Endometrial microvascular endothelial cells (primary cell): ENCODE measurements around the gene BCAP29. TPM values are rescaled to one million over a fixed set of nuclear protein-coding genes. Genes with fewer than 3 reads are reported as not detected.

ENCODE experiments used
- in situ Hi-C: cut with HindIII; loops from 2 replicates; pipeline ENCODE4 v1.10.0; 2017; ENCODE audit warnings: low sequenced_read_pairs, low pct_unique_long_range_greater_than_20kb; ENCODE audit errors: inconsistent ontology term
- total RNA-seq: library from RNA; depleted of rRNA; stranded (reverse); fragments of >200 nt; gene quantifications from one replicate; pipeline ENCODE4 v1.2.3, GENCODE V29; 2015; ENCODE audit errors: inconsistent ontology term

The BCAP29 gene
- total RNA-seq, 1 donor from 2014 or later = 311 TPM

DNA sequence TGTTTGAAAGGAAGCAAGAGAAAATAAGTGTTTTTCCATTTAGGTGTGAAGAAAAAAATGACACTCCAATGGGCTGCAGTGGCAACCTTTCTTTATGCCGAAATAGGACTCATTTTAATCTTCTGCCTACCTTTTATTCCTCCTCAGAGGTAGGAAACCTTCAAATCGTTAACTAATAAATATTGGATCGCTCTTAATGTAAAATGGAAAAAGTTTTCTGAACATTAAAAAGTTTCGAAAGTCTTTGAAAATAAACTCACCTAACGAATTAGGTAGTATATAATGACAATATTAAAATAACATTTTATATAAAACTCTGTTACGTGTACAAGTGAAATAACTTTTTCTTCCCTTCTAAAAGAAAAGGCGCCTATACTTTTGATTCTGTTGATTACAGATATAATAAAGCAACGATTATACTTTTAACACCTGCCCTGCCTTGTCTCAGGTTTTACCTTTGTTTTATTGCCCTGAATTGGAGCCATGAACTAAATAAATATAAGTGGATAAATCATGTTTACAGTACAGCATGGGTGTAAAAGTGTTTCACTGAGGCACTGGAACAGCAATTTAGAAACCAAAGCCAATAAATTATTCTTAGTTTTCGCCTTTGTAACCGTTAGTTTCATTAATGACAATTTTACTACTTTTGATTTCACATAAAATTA is 804 bp downstream of the BCAP29 start:
- in situ Hi-C loops = loop anchor here (25.0 kb wide), 2 partner anchors 156 to 394 kb away; partner anchors contain the start of gene CBLL1

DNA sequence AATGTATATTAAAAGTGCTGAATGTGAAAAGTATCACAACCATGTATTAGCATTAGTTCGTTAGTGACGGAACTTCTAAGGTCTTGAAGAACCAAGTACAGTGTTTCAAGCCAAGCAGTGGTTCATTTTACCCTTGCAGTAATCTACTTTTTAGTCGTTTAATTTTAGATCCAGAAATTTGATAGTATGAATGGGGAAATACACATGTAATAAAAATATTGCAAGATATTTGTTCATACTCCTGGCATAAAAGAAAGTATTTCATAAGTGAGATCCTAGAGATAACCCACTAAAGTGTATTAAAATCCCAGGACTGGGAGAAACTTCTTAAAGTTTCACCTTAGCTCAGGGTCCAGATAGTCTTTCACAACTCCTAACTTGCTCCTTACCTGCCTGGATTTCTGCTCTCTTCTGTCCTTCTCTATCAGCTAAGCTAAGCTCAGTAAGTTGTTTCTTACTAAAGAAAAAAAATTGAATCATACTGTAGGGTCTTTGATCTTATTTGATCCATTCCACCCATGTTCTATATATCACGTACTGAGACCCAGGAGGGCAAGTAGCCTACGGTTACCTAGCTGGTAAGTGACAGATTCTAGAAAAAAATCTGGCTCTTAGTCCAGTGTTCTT is 1.5 kb downstream of the BCAP29 start:
- in situ Hi-C loops = loop anchor here (25.0 kb wide), 2 partner anchors 156 to 394 kb away; partner anchors contain the start of gene CBLL1

DNA sequence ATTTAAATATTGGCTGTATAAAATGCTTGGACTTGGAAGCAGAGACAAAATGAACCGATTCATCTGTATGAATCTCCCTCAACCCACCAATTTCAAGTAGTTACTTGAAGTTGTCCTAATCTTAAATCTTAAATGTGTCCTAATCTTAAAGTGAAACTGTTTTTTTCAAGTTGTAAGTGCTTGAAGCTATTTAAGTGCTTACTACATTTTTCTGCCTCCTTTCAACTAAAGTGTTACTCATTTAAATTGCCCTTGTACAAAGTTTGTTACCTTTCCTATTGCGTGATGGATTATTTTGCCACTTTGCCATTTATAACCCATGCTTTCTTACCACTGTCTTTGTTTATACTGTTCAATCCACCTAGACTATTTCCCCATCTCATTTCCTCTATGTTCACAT is 2.8 kb downstream of the BCAP29 start:
- in situ Hi-C loops = loop anchor here (25.0 kb wide), 2 partner anchors 154 to 396 kb away; partner anchors contain the start of gene CBLL1

DNA sequence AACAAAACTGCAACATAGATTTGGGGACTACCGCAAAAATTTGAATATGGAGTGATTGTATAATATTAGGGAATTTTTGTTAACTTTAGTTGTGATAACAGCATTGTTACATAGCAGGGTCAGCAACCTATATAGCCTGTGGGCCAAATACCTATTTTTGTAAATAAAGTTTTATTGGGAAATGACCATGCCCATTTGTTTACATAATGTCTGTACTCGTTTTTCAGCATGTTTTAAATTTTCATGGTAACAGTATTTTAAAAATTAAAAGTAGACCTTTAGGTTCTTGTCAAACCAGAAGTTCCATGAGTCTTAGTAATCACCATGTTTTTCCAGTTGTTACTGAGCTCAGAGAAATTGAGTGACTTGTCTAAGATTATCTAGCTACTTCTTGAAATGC is 4.7 kb downstream of the BCAP29 start:
- in situ Hi-C loops = loop anchor here (25.0 kb wide), 2 partner anchors 153 to 397 kb away; partner anchors contain the start of gene CBLL1

DNA sequence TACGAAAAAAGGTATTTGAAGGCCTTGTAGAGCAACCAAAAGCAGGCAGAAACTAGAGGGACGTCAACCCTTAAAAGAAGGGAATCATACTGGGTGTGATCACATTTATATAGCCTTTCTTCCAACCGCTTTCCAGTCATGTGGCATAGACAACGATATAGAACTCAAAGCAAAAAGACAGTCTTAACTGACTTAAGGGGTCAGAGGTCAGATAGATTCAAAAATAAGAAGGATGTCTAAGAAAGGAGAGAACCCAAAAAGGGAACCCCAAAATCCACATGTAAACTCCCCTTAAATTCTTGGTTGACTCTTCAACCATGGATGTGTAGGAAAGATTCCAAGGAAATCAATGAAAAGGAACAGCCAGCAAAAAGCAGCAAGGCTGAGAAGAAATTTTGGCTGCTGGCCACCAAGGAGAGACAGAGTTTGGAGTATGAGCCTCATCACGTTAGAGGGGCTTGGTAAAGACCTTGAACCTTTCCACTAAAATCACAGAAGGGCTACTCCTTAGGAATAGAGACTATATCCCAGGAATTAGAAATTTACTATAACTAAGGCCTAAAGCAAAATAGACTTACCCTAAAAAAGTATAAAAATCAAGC is 8.6 kb downstream of the BCAP29 start:
- in situ Hi-C loops = loop anchor here (25.0 kb wide), 2 partner anchors 149 to 401 kb away; partner anchors contain the start of gene CBLL1

DNA sequence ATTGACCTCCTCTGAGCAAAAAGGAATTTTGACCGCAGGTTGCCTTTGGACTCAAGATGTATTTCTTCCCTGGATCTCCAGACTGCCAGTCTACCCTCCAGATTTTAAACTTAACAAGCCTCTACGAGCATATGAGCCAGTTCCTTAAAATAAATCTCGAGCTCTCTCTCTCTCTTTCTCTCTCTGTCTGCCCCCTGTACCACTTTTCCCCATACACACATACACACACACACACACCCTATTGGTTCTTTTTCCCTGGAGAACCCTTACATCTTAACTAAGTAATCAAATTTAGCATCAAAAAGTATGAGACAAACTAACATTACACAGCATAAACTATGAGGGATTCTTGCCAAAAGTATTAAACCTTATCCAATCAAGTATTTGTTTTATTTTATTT is 11.4 kb downstream of the BCAP29 start:
- in situ Hi-C loops = loop anchor here (25.0 kb wide), 2 partner anchors 146 to 404 kb away; partner anchors contain the start of gene CBLL1

DNA sequence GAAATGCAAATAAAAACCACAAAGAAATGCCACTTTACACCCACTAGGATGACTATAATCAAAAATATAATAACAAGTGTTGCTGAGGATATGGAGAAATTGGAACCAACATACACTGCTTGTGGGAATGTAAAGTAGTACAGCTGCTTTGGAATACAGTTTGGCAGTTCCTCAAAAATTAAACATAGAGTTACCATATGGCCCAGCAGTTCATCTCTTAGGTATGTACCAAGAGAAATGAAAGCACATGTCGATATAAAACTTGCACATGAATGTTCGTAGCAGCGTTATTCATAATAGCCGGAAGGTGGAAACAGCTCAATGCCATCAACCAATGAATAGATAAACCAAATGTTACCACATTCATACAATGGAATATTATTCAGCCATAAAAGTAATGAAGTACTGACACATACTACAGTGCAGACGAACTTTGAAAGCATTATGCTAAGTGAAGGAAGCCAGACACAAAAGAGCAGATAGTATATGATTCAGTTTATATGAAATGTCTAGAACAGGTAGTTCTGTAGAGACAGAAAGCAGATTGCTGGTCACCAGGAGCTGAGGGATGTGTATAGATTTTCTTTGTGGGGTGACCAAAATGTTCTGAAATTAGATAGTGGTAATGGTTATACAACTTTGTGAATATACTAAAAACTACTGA is 12.4 kb downstream of the BCAP29 start:
- in situ Hi-C loops = loop anchor here (25.0 kb wide), 2 partner anchors 145 to 405 kb away; partner anchors contain the start of gene CBLL1

DNA sequence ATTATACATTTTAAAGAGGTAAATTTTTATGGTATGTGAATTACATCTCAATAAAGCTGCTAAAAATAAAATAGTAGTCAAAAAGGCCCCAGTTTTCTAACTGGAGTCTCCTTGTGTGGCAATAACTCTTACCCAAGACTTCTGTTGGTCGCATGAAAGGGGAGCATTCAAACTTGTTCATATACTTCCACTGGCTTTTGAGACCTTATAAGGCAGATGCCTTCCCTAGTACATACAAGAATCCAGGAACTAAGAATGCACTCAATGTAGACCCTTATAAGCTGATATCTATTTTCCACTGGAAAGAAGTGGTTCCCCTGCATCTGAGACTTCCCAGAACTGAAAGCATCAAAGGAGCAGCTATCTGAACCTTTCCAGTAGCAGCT is 13.0 kb downstream of the BCAP29 start:
- in situ Hi-C loops = loop anchor here (25.0 kb wide), 2 partner anchors 144 to 406 kb away; partner anchors contain the start of gene CBLL1

DNA sequence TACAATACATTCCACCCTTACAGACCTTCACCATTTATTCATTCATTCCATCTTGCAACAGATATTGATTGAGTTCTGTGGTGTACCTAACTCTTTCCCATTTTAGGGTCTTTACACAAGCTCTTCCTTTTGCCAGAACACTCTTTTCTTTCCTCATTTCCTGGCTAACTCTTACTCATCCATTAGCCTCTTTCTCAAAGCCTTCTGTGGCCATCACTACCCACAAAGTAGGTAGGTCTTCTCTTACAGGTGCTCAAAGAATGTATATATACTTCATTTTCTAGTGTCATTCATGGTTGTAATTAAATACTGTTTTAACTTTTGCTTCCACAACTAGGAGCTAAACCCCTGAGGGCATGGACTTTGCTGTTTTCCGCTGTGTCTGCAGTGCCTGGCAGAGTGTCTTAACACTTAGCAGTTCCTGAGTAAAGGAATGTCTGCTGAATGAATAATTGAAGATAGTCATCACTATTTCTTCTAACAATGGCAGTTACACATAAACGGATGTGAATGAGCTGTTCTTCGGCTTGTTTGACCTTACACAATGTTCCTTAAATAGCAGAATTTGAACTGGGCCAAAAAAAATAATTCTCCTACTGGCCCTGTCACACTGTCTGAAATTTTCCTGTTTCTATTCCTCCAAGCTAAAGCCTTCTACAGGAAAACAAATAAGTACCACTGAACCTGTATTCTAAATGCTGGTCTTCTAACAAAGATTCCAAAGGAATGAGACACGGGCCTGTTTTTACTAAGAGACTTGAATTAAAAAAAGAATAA is 15.1 kb downstream of the BCAP29 start:
- in situ Hi-C loops = loop anchor here (25.0 kb wide), 2 partner anchors 142 to 408 kb away; partner anchors contain the start of gene CBLL1

DNA sequence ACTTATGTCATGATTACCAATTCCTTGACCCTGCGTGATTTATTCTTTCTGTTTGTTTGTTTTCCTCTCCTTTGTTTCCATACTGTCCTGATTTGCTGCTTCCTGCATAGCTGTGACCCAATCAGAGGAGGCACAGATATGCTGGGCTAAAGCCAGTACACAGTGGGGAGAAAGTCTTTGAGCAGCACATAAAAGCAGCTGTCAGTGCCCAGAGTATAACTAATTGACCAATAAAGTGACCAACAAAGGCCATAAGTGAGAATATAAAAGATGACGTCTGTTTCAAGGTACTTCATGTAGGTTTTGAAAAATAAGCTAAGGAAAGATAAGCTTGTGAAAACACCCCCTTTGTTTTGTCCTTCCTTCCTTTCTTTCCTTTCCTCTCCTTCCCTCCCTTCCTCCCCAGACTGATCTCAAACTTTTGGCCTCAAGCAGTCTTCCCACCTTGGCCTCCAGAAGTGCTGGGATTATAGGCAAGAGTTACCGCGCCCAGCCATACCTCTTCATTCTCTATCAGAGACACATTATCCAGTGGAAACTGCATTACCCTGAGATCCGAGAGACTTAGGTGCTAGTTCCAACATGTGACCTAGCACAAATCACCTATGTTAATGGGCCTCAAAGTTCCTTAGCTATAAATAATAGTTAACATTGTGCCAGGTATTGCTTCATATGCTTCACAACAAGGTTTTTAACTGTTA is 17.0 kb downstream of the BCAP29 start:
- in situ Hi-C loops = loop anchor here (25.0 kb wide), 2 partner anchors 140 to 410 kb away; partner anchors contain the start of gene CBLL1

DNA sequence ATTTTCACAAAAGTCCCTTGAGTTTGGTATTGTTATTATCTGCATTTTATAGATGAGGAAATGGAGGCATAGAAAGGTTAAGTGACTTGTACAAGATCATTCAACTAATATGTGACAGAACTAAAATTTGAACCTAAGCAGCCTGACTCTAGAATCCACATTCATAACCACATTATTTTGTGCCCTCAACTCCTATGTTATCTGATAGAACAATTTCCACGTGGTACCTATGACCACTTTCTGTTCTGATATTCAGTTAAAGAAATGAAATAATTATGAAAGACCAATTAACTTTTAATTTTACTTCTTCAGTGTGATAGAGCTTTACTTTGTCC is 17.5 kb downstream of the BCAP29 start:
- in situ Hi-C loops = loop anchor here (25.0 kb wide), 2 partner anchors 140 to 410 kb away; partner anchors contain the start of gene CBLL1

DNA sequence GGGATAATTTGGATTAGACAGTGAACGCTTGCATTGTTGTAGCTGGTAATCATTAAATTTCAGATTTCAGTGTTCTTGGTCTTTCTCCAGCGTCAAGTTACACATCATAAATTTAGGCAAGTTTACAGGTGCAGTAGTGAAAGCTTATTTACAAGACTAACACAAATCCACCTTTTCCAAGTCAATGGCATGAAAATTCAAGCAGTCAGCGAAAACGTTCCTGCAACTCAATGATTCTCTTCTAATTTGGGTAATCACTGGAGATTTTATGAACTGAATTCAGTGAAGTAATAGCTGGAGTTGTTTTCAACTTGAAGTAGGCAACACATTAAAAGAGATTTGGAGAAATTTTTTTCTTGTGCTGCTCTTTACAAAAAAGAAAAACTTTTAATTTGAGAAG is 17.9 kb downstream of the BCAP29 start:
- in situ Hi-C loops = loop anchor here (25.0 kb wide), 2 partner anchors 139 to 411 kb away; partner anchors contain the start of gene CBLL1

DNA sequence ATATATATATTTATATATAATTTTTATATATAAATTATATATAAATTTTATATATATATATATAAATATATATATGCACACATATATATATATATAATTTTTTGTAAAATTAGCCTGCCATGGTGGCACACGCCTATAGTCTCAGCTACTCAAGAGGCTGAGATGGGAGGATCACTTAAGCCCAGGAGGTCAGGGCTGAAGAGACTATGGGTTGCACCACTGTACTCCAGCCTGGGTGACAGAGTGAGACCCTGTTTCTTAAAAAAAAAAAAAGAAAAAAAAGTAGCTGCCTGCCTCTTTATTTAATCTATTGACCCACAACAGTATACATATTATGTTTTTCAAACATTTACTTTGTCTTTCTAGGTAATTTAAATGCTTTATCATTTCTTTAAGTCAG is 19.2 kb downstream of the BCAP29 start:
- in situ Hi-C loops = loop anchor here (25.0 kb wide), 2 partner anchors 138 to 412 kb away; partner anchors contain the start of gene CBLL1

DNA sequence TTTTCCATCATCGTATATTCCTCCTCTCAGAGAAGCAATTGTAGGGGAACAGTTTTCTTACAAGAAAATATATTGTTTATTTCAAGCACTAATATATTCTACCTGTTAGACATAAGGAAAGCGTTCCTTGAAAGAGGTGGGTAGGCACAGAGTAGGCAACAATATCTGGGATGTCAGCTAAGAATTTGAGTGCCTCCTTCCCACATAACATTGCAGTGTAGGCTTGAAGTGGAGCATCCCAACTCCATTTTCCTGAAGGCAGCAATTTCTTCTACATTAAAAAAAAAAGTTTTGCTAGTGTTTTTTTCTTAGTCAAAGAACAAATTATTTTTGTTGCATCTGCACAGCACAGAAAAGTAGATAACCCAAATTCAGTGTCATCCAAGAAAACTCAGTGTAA is 20.8 kb downstream of the BCAP29 start:
- in situ Hi-C loops = no loop called here

DNA sequence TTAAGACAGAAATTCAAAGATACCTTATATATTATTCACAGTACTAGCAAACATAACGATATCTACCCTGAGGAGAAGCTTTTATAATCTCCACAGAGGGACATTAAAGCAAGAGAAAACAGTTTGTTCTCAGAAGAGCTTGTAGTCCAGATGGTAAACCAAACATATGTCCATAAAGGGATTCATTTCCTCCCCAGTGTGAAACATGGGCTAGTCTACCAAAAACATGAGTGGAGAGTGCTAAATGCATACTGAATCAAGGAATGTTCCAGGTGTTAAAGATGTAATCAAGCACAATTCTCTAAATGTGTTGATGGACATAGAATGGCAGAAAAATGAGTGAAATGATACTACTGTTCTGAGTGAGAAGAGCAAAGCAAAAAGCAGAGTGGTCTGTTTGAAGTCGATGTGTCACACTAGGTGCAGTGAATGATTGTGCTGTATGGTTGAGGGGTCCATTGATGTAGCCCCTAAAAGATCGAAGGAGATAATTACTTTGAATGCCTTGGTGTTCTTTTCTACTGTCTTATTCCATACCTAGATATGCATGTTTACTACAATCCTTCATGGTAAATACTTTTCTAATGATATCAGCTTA is 25.3 kb downstream of the BCAP29 start:
- in situ Hi-C loops = no loop called here

DNA sequence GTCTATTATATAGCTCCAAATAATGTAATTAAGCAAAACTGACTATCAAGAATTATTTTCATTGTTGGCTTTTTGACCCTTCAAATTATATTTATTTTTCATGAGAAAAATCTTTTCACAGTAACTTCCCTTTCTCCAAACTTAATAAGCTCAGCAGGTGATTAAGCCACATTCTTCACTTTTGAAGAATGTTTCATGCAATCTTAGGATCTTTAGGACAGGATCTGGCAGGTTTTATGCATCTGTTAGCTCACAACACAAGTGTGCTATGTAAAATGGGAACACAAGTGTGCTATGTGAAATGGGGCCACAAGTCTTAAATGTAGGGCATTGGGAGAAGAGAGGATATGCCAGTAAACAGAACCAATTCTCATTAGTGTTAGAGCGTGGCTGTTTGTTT is 26.3 kb downstream of the BCAP29 start:
- in situ Hi-C loops = no loop called here

DNA sequence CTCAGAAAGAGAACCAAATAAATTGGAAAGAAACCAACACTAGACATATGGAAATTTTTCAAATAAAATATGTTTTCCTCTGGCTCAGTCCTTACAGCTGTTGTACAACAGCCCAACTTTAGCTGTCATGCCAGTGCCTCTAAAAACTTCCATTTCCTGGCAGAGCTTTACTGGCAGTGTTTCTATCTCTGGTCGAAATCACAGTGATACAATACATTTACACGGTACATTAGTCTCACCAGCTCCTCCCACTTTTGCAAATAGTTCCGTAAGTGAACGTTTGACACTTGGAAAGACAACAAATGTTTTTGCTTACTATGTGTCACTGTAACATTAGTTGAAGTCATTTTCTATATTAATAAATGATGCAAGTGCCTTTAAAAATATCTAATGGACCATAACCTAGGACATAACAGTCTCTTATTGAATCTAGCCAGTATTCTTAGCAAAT is 29.8 kb downstream of the BCAP29 start:
- in situ Hi-C loops = no loop called here
